Esophagus muscularis mucosa (tissue), 4 donors: ENCODE data around the gene SLC22A13. TPM values are rescaled to one million over a fixed set of nuclear protein-coding genes. Genes with fewer than 3 reads are reported as not detected.

ENCODE experiments used
- DNase-seq: peaks from one replicate; pipeline ENCODE4 v3.0.0-alpha.2; 2017; ENCODE audit errors: extremely low spot score
- H3K27ac ChIP-seq, 4 donors: fragments of 200-600 bp; sonication (generic); replicated peaks in 1 of 4; 1 replicate in 3 of 4; 2 replicates in 1 of 4; pipeline ENCODE4 v1.5.1; 2016 to 2019; ENCODE audit warnings: mild to moderate bottlenecking in 1 of 4
- H3K27me3 ChIP-seq, 4 donors: fragments of 200-600 bp; sonication (generic); one replicate each; pipeline versions ENCODE4 v1.5.1 to v1.6.0; 2016 to 2019
- H3K36me3 ChIP-seq, 4 donors: fragments of 200-600 bp; sonication (generic); one replicate each; pipeline ENCODE4 v1.5.1; 2016 to 2019
- H3K4me1 ChIP-seq, 4 donors: fragments of 200-600 bp; sonication (generic); one replicate each; pipeline ENCODE4 v1.5.1; 2016 to 2019
- H3K4me3 ChIP-seq, 4 donors: fragments of 200-600 bp; sonication (generic); 1 replicate in 2 of 4; 2 replicates in 2 of 4; pipeline ENCODE4 v1.5.1; 2016 to 2019; ENCODE audit warnings: mild to moderate bottlenecking in 4 of 4, moderate library complexity in 1 of 4
- H3K9me3 ChIP-seq, 4 donors: fragments of 200-600 bp; sonication (generic); 1 replicate in 3 of 4; 2 replicates in 1 of 4; pipeline ENCODE4 v1.5.1; 2016 to 2019
- CTCF ChIP-seq, 3 experiments: fragments of 200-600 bp in 2 of 3; fragments of 450-650 bp in 1 of 3; sonication (generic) in 2 of 3; IDR thresholded peaks; one replicate each; pipeline ENCODE4 v1.5.1; 2017 to 2019; ENCODE audit warnings: antibody characterized with exemption in 3 of 3, mild to moderate bottlenecking in 2 of 3, moderate library complexity in 1 of 3
- EP300 ChIP-seq: sonication (generic); formaldehyde crosslinking; IDR thresholded peaks from one replicate; pipeline ENCODE4 v1.6.1; 2017; ENCODE audit warnings: antibody characterized with exemption
- POLR2A ChIP-seq: fragments of 450-650 bp; IDR thresholded peaks from one replicate; pipeline ENCODE4 v1.6.1; 2017; ENCODE audit warnings: antibody characterized with exemption, moderate library complexity, mild to moderate bottlenecking, low read depth
- POLR2AphosphoS5 ChIP-seq, 2 donors: sonication (generic); formaldehyde crosslinking; IDR thresholded peaks; one replicate each; pipeline ENCODE4 v1.6.1; 2017; ENCODE audit warnings: antibody characterized with exemption in 2 of 2
- WGBS: methylation state at CpG from one replicate; pipeline ENCODE4 v1.1.5; 2018; 5-methylcytosine and 5-hydroxymethylcytosine counted together
- intact Hi-C: fragments of 100-400 bp; cut with DNase I; formaldehyde crosslinking; loops from one replicate; pipeline ENCODE4 v1.15.1; 2023
- total RNA-seq, 4 donors: library from RNA; depleted of rRNA; stranded (reverse); fragments of >200 nt; gene quantifications; one replicate each; pipeline versions ENCODE4 v1.1.0 to v1.2.1, GENCODE V29; 2016

Gene SLC22A13
- total RNA-seq, 4 donors from 2014 or later: 0.17 to 0.29 TPM; not detected in 2

DNA sequence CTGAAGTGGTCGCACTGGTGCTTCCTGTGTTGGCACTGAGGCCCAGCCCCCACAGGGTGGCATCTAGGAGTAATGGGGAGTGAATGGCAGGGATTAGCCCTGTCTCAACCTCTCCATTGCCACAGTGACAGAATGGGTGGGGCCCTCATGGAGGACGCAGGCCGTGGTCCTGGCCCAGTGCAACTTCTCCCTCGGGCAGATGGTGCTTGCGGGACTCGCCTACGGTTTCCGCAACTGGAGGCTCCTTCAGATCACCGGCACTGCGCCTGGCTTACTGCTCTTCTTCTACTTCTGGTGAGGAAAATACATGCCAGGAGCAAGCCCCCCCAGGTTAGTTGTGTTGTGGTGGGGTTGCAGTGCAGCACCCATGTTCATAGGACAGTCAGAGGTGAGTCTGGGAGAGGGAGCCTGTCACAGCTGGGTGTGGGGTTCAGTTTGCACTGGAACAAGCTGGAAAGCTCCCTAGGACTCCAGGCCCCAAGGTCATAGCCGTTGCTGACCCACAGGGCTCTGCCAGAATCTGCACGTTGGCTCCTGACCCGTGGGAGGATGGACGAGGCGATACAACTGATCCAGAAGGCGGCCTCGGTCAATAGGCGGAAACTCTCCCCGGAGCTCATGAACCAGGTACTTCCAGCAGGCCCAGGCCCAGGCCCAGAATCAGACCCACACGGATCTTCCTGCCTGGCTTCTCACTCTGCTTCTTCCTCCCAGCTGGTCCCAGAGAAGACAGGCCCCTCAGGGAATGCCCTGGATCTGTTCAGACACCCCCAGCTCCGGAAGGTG, 9.4 kb downstream of the SLC22A13 start:
- DNase-seq: no peak
- Histone ChIP-seq H3K4me3 (no peak overlapping the region), H3K4me1 (no peaks in the 10 kb centered on the region), H3K36me3 (peaks cover 0 to 34% (median 16%) of the 10 kb centered on the region in 4 donors), H3K9me3 (no peaks in the 10 kb centered on the region), H3K27ac (no peak overlapping the region), H3K27me3 (no peaks in the 10 kb centered on the region)
- 90% methylated on average over 11 of the region's 21 CpGs for WGBS
- no peak for TF ChIP-seq CTCF (IDR thresholded peaks at IDR 0.05)
- no peak for TF ChIP-seq POLR2AphosphoS5 (IDR thresholded peaks at IDR 0.05)
- no peak for TF ChIP-seq POLR2A
- TF ChIP-seq EP300: no peak
- intact Hi-C loops: no loop called here

DNA sequence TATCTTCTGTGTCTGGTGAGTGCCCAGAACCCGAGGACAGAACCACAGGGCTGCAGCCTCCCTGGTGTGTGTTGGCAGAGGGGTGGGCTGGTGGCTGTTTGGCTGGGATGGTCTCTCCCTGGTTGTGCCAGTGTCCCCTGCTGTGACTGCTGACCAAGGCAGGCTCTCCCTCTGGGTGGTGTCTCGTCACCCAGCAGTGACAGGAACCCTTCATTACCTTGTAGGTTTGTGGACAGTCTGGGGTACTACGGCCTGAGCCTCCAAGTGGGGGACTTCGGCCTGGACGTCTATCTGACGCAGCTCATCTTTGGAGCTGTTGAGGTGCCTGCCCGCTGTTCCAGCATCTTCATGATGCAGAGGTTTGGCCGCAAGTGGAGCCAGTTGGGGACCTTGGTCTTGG, 10.0 kb downstream of the SLC22A13 start:
- WGBS: 97% methylated on average over 8 of the region's 8 CpGs
- peaks cover 0 to 34% (median 16%) of the 10 kb centered on the region in 4 donors for H3K36me3 ChIP-seq
- intact Hi-C loops: no loop called here
- DNase-seq: no peak
- no peaks in the 10 kb centered on the region for H3K4me1 ChIP-seq
- no peaks in the 10 kb centered on the region for H3K9me3 ChIP-seq
- no peaks in the 10 kb centered on the region for H3K27me3 ChIP-seq
- TF ChIP-seq POLR2AphosphoS5 (IDR thresholded peaks at IDR 0.05): no peak
- TF ChIP-seq CTCF (IDR thresholded peaks at IDR 0.05): no peak
- no peak overlapping the region for H3K4me3 ChIP-seq
- no peak overlapping the region for H3K27ac ChIP-seq

DNA sequence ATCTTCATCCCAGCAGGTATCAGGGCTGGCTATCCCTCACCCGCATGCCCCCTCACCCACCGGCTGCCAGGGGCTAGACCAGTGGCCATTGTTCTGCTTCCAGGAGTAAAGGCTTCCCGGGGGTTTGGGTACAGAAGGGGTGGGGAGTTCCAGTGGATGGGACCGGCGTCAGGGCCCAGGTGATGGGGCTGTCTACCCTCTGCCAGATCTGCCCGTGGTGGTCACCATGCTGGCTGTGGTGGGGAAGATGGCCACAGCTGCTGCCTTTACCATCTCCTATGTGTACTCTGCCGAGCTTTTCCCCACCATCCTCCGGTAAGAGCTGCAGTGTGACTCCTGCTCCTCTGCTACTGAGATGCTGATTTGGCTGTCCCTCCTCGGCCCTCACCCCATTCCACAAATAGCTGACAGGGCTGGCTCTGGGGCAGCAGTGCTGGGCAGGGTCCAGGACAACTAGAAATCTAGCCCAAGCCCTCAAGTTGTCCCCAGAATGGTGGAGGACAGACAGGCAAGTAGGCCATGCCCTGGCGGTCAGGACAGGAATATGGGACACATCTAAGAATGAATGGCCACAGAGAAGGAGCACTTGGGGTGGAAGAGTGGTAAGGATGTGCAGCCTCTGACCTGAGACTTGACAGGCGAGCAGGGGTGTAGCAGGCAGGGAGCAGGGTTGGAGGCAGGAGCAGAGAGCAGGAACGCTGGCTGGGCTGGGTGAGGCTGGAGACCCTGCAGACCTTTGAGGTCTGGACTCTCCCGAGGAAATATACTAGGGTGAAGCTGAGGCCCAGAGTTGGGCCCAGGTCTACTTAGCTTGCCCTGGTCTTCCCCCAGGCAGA, 10.7 kb downstream of the SLC22A13 start:
- H3K4me3 ChIP-seq: no peak overlapping the region
- no peaks in the 10 kb centered on the region for H3K27me3 ChIP-seq
- WGBS: 90% methylated on average over 8 of the region's 13 CpGs
- TF ChIP-seq EP300 (no peak), POLR2A (no peak), POLR2AphosphoS5 (IDR thresholded peaks at IDR 0.05) (no peak), CTCF (IDR thresholded peaks at IDR 0.05) (no peak)
- no peaks in the 10 kb centered on the region for H3K9me3 ChIP-seq
- no peak for DNase-seq
- intact Hi-C loops: no loop called here
- H3K36me3 ChIP-seq: peaks cover 0 to 34% (median 16%) of the 10 kb centered on the region in 4 donors
- H3K27ac ChIP-seq: no peak overlapping the region
- H3K4me1 ChIP-seq: no peaks in the 10 kb centered on the region

GRCh38 chr3:38276917-38277630, 11.5 kb downstream of the SLC22A13 start:
- TF ChIP-seq POLR2AphosphoS5 (IDR thresholded peaks at IDR 0.05) (no peak), POLR2A (no peak), CTCF (IDR thresholded peaks at IDR 0.05) (no peak), EP300 (no peak)
- Histone ChIP-seq H3K4me3 (no peak overlapping the region), H3K27me3 (no peaks in the 10 kb centered on the region), H3K36me3 (peaks cover 0 to 34% (median 16%) of the 10 kb centered on the region in 4 donors), H3K4me1 (no peaks in the 10 kb centered on the region), H3K27ac (no peak overlapping the region), H3K9me3 (no peaks in the 10 kb centered on the region)
- WGBS: 97% methylated on average over 5 of the region's 13 CpGs
- DNase-seq: no peak
- intact Hi-C loops: no loop called here
